GM23338 (cell line): Measurements from ENCODE around the gene SPATA45. TPM values are rescaled to one million over a fixed set of nuclear protein-coding genes. Genes with fewer than 3 reads are reported as not detected.

ENCODE experiments used
- ATAC-seq: fragments of 200-7000 bp; cut with Tn5 transposase; 3 replicates; pipeline ENCODE4 v1.9.1; 2020
- DNase-seq: peaks from one replicate; pipeline ENCODE4 v3.0.0-alpha.2; 2015; ENCODE audit warnings: low spot score
- H2AFZ ChIP-seq: fragments of 200-600 bp; sonication (generic); 2 replicates; pipeline ENCODE4 v1.8.0; 2016; ENCODE audit warnings: antibody characterized with exemption, mild to moderate bottlenecking, moderate library complexity
- H3F3A ChIP-seq: fragments of 200-600 bp; sonication (generic); replicated peaks from 2 replicates; pipeline ENCODE4 v1.8.0; 2017; ENCODE audit warnings: antibody characterized with exemption, mixed run types, low read depth
- H3K27ac ChIP-seq: fragments of 200-600 bp; sonication (generic); 2 replicates; pipeline ENCODE4 v1.6.1; 2016; ENCODE audit warnings: low read depth
- H3K27me3 ChIP-seq: fragments of 200-600 bp; sonication (generic); 2 replicates; pipeline ENCODE4 v1.8.0; 2016; ENCODE audit warnings: mild to moderate bottlenecking, mixed run types, moderate library complexity; ENCODE audit not compliant: insufficient read depth
- H3K36me3 ChIP-seq: fragments of 200-600 bp; sonication (generic); 2 replicates; pipeline ENCODE4 v1.8.0; 2016; ENCODE audit warnings: mild to moderate bottlenecking; ENCODE audit not compliant: insufficient read depth
- H3K4me1 ChIP-seq: fragments of 200-600 bp; sonication (generic); 2 replicates; pipeline ENCODE4 v1.8.0; 2016; ENCODE audit warnings: mild to moderate bottlenecking, moderate library complexity; ENCODE audit not compliant: insufficient read depth
- H3K4me2 ChIP-seq: fragments of 200-600 bp; sonication (generic); 2 replicates; pipeline ENCODE4 v1.7.1; 2017; ENCODE audit warnings: mixed run types
- H3K4me3 ChIP-seq: fragments of 200-600 bp; sonication (generic); 2 replicates; pipeline ENCODE4 v1.6.1; 2016; ENCODE audit warnings: mixed run types
- H3K79me2 ChIP-seq: fragments of 200-600 bp; sonication (generic); replicated peaks from 2 replicates; pipeline ENCODE4 v1.8.0; 2017; ENCODE audit warnings: mild to moderate bottlenecking; ENCODE audit not compliant: insufficient read depth
- H3K9me2 ChIP-seq: fragments of 200-600 bp; sonication (generic); 2 replicates; pipeline ENCODE4 v1.8.0; 2017; ENCODE audit not compliant: insufficient read depth
- H4K20me1 ChIP-seq: fragments of 200-600 bp; sonication (generic); replicated peaks from 2 replicates; pipeline ENCODE4 v1.8.0; 2017; ENCODE audit warnings: mild to moderate bottlenecking; ENCODE audit not compliant: insufficient read depth
- H3K27ac Mint-ChIP-seq: 2 replicates; pipeline ENCODE4 v1.8.0; 2020; ENCODE audit warnings: inconsistent platforms, mild to moderate bottlenecking, moderate library complexity, mixed read lengths
- H3K27me3 Mint-ChIP-seq: 3 replicates; pipeline ENCODE4 v1.8.0; 2022; ENCODE audit warnings: low read depth, mild to moderate bottlenecking, moderate library complexity, mixed read lengths, inconsistent platforms; ENCODE audit not compliant: insufficient read depth, poor library complexity
- H3K36me3 Mint-ChIP-seq: 3 replicates; pipeline ENCODE4 v1.8.0; 2021; ENCODE audit warnings: low read depth, mild to moderate bottlenecking, inconsistent platforms, moderate library complexity, mixed read lengths
- H3K4me1 Mint-ChIP-seq: 3 replicates; pipeline ENCODE4 v1.8.0; 2020; ENCODE audit warnings: mild to moderate bottlenecking, inconsistent platforms, mixed read lengths
- H3K4me3 Mint-ChIP-seq: 3 replicates; pipeline ENCODE4 v1.8.0; 2021; ENCODE audit warnings: moderate library complexity, mild to moderate bottlenecking, inconsistent platforms, mixed read lengths
- H3K9me3 Mint-ChIP-seq: 3 replicates; pipeline ENCODE4 v1.8.0; 2020; ENCODE audit warnings: moderate library complexity, mild to moderate bottlenecking, inconsistent platforms, mixed read lengths
- CREB1 ChIP-seq: fragments of 250-450 bp; sonication (Bioruptor Pico); IDR thresholded peaks from 2 replicates; pipeline ENCODE4 v1.5.0; 2020; ENCODE audit warnings: low read depth, mild to moderate bottlenecking, moderate library complexity
- EZH2 ChIP-seq: fragments of 200-600 bp; sonication (generic); IDR thresholded peaks from one replicate; pipeline ENCODE4 v1.8.0; 2017; ENCODE audit warnings: antibody characterized with exemption, mild to moderate bottlenecking, low read depth; ENCODE audit not compliant: unreplicated experiment
- EZH2phosphoT487 ChIP-seq: fragments of 200-600 bp; sonication (generic); IDR thresholded peaks from one replicate; pipeline ENCODE4 v1.8.1; 2018; ENCODE audit warnings: antibody characterized with exemption; ENCODE audit not compliant: unreplicated experiment
- JUNB ChIP-seq: IDR thresholded peaks from one replicate; pipeline ENCODE4 v1.6.1; 2016; ENCODE audit warnings: antibody characterized with exemption; ENCODE audit not compliant: unreplicated experiment
- NANOG ChIP-seq: IDR thresholded peaks from 2 replicates; pipeline ENCODE4 v1.6.1; 2016; ENCODE audit warnings: antibody characterized with exemption, borderline replicate concordance
- POLR2AphosphoS5 ChIP-seq: IDR thresholded peaks from 2 replicates; pipeline ENCODE4 v1.6.1; 2016; ENCODE audit warnings: antibody characterized with exemption, low read depth
- STAT1 ChIP-seq: IDR thresholded peaks from one replicate; pipeline ENCODE4 v1.6.1; 2016; ENCODE audit warnings: antibody characterized with exemption; ENCODE audit not compliant: unreplicated experiment
- ZNF114 ChIP-seq: fragments of 250-450 bp; sonication (Bioruptor Pico); IDR thresholded peaks from 2 replicates; pipeline ENCODE4 v1.5.0; 2020; ENCODE audit warnings: mild to moderate bottlenecking, moderate library complexity
- ZNF331 ChIP-seq: fragments of 250-450 bp; sonication (Bioruptor Pico); IDR thresholded peaks from 2 replicates; pipeline ENCODE4 v1.5.0; 2020; ENCODE audit warnings: low read depth, mild to moderate bottlenecking, moderate library complexity
- polyA plus RNA-seq: library from polyadenylated mRNA; unstranded; fragments of >200 nt; fragmentation: Nextera tagmentation; extraction: Ambion mirVana; gene quantifications from 2 replicates; pipeline ENCODE4 v1.2.1, GENCODE V29; 2016
- total RNA-seq: library from RNA; depleted of rRNA; stranded (reverse); fragments of >200 nt; shearing (Covaris generic); gene quantifications from 2 replicates; pipeline ENCODE4 v1.2.3, GENCODE V29; 2014
- TF ChIP-seq, protein P1 (sequence below): IDR thresholded peaks from 2 replicates; pipeline ENCODE4 v1.6.1; 2016; ENCODE audit warnings: antibody characterized with exemption
- TF ChIP-seq, protein P2 (sequence below): IDR thresholded peaks from one replicate; pipeline ENCODE4 v1.6.1; 2018; ENCODE audit warnings: antibody characterized with exemption; ENCODE audit not compliant: unreplicated experiment
- TF ChIP-seq, protein P3 (sequence below), 2 experiments: fragments of 200-600 bp in 1 of 2; sonication (generic) in 1 of 2; conservative IDR thresholded peaks; 2 replicates each; pipeline versions ENCODE4 v1.5.1 to v1.6.1; 2016 to 2017; ENCODE audit warnings: antibody characterized with exemption in 2 of 2, low read depth in 2 of 2, mild to moderate bottlenecking in 2 of 2, moderate library complexity in 1 of 2
- TF ChIP-seq, protein P4 (sequence below): fragments of 250-450 bp; sonication (Bioruptor Pico); IDR thresholded peaks from 2 replicates; pipeline ENCODE4 v1.5.0; 2020; ENCODE audit warnings: mild to moderate bottlenecking, moderate library complexity

SPATA45 gene
- total and polyA plus RNA-seq, 2 experiments from 2014 or later, result not detected

DNA sequence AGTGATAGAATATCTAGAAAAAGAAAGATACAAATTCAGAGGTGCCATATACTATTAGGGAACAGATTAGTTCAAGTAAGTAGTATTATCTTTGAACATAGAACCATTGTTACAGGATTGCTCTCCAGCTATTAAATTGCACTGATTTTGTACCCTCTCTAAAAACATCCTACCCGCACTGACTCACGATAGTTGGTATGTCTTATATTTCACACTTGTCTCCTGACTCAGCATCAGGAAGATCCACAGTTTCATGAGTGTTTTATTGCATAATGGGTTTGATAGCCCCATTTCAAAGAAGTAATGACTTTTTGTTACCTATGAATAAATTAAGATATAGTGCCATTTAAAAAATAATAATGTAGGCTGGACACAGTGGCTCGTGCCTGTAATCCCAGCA is 49.8 kb downstream of the SPATA45 start:
- Histone ChIP-seq H4K20me1 (no peaks in the 10 kb centered on the region; the same call in 1 of the 2 replicates), H3K36me3 (peaks cover 7% of the 10 kb centered on the region; the same call in 1 of the 2 replicates), H3K4me2 (no peak overlapping the region), H3K27me3 (no peaks in the 10 kb centered on the region), H2AFZ (no peak overlapping the region), H3K27ac (no peak overlapping the region), H3K9me2 (no peaks in the 10 kb centered on the region), H3K4me3 (no peak overlapping the region), H3F3A (0 out of 2 replicates have a peak, but pooled peaks cover 5% of the 10 kb centered on the region), H3K4me1 (peaks cover 13% of the 10 kb centered on the region), H3K79me2 (no peaks in the 10 kb centered on the region)
- peaks cover 14% of the 10 kb centered on the region for H3K9me3 Mint-ChIP-seq
- no peak for DNase-seq
- TF ChIP-seq EZH2, result no peak
- TF ChIP-seq ZNF331 (CRISPR knock-in tag), result no peak
- no peak for TF ChIP-seq CREB1
- TF ChIP-seq ZNF114 (CRISPR knock-in tag), result no peak
- no peak for TF ChIP-seq JUNB
- TF ChIP-seq, protein P1, sequence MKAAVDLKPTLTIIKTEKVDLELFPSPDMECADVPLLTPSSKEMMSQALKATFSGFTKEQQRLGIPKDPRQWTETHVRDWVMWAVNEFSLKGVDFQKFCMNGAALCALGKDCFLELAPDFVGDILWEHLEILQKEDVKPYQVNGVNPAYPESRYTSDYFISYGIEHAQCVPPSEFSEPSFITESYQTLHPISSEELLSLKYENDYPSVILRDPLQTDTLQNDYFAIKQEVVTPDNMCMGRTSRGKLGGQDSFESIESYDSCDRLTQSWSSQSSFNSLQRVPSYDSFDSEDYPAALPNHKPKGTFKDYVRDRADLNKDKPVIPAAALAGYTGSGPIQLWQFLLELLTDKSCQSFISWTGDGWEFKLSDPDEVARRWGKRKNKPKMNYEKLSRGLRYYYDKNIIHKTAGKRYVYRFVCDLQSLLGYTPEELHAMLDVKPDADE, result no peak
- no peak for TF ChIP-seq EZH2phosphoT487
- no peak for TF ChIP-seq POLR2AphosphoS5
- TF ChIP-seq, protein P2, sequence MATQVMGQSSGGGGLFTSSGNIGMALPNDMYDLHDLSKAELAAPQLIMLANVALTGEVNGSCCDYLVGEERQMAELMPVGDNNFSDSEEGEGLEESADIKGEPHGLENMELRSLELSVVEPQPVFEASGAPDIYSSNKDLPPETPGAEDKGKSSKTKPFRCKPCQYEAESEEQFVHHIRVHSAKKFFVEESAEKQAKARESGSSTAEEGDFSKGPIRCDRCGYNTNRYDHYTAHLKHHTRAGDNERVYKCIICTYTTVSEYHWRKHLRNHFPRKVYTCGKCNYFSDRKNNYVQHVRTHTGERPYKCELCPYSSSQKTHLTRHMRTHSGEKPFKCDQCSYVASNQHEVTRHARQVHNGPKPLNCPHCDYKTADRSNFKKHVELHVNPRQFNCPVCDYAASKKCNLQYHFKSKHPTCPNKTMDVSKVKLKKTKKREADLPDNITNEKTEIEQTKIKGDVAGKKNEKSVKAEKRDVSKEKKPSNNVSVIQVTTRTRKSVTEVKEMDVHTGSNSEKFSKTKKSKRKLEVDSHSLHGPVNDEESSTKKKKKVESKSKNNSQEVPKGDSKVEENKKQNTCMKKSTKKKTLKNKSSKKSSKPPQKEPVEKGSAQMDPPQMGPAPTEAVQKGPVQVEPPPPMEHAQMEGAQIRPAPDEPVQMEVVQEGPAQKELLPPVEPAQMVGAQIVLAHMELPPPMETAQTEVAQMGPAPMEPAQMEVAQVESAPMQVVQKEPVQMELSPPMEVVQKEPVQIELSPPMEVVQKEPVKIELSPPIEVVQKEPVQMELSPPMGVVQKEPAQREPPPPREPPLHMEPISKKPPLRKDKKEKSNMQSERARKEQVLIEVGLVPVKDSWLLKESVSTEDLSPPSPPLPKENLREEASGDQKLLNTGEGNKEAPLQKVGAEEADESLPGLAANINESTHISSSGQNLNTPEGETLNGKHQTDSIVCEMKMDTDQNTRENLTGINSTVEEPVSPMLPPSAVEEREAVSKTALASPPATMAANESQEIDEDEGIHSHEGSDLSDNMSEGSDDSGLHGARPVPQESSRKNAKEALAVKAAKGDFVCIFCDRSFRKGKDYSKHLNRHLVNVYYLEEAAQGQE, result no peak
- TF ChIP-seq STAT1, result no peak
- TF ChIP-seq, protein P3, sequence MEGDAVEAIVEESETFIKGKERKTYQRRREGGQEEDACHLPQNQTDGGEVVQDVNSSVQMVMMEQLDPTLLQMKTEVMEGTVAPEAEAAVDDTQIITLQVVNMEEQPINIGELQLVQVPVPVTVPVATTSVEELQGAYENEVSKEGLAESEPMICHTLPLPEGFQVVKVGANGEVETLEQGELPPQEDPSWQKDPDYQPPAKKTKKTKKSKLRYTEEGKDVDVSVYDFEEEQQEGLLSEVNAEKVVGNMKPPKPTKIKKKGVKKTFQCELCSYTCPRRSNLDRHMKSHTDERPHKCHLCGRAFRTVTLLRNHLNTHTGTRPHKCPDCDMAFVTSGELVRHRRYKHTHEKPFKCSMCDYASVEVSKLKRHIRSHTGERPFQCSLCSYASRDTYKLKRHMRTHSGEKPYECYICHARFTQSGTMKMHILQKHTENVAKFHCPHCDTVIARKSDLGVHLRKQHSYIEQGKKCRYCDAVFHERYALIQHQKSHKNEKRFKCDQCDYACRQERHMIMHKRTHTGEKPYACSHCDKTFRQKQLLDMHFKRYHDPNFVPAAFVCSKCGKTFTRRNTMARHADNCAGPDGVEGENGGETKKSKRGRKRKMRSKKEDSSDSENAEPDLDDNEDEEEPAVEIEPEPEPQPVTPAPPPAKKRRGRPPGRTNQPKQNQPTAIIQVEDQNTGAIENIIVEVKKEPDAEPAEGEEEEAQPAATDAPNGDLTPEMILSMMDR (conservative IDR thresholded peaks at IDR 0.05; ENCODE audit: low read depth in 2 of 2), result no peak
- TF ChIP-seq, protein P4, sequence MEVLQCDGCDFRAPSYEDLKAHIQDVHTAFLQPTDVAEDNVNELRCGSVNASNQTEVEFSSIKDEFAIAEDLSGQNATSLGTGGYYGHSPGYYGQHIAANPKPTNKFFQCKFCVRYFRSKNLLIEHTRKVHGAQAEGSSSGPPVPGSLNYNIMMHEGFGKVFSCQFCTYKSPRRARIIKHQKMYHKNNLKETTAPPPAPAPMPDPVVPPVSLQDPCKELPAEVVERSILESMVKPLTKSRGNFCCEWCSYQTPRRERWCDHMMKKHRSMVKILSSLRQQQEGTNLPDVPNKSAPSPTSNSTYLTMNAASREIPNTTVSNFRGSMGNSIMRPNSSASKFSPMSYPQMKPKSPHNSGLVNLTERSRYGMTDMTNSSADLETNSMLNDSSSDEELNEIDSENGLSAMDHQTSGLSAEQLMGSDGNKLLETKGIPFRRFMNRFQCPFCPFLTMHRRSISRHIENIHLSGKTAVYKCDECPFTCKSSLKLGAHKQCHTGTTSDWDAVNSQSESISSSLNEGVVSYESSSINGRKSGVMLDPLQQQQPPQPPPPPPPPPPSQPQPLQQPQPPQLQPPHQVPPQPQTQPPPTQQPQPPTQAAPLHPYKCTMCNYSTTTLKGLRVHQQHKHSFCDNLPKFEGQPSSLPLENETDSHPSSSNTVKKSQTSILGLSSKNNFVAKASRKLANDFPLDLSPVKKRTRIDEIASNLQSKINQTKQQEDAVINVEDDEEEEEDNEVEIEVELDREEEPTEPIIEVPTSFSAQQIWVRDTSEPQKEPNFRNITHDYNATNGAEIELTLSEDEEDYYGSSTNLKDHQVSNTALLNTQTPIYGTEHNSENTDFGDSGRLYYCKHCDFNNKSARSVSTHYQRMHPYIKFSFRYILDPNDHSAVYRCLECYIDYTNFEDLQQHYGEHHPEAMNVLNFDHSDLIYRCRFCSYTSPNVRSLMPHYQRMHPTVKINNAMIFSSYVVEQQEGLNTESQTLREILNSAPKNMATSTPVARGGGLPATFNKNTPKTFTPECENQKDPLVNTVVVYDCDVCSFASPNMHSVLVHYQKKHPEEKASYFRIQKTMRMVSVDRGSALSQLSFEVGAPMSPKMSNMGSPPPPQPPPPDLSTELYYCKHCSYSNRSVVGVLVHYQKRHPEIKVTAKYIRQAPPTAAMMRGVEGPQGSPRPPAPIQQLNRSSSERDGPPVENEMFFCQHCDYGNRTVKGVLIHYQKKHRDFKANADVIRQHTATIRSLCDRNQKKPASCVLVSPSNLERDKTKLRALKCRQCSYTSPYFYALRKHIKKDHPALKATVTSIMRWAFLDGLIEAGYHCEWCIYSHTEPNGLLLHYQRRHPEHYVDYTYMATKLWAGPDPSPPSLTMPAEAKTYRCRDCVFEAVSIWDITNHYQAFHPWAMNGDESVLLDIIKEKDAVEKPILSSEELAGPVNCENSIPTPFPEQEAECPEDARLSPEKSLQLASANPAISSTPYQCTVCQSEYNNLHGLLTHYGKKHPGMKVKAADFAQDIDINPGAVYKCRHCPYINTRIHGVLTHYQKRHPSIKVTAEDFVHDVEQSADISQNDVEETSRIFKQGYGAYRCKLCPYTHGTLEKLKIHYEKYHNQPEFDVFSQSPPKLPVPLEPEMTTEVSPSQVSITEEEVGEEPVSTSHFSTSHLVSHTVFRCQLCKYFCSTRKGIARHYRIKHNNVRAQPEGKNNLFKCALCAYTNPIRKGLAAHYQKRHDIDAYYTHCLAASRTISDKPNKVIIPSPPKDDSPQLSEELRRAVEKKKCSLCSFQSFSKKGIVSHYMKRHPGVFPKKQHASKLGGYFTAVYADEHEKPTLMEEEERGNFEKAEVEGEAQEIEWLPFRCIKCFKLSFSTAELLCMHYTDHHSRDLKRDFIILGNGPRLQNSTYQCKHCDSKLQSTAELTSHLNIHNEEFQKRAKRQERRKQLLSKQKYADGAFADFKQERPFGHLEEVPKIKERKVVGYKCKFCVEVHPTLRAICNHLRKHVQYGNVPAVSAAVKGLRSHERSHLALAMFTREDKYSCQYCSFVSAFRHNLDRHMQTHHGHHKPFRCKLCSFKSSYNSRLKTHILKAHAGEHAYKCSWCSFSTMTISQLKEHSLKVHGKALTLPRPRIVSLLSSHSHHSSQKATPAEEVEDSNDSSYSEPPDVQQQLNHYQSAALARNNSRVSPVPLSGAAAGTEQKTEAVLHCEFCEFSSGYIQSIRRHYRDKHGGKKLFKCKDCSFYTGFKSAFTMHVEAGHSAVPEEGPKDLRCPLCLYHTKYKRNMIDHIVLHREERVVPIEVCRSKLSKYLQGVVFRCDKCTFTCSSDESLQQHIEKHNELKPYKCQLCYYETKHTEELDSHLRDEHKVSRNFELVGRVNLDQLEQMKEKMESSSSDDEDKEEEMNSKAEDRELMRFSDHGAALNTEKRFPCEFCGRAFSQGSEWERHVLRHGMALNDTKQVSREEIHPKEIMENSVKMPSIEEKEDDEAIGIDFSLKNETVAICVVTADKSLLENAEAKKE (CRISPR knock-in tag), result no peak
- no peak for TF ChIP-seq NANOG
- H3K36me3 Mint-ChIP-seq, result peaks cover 42% of the 10 kb centered on the region
- peaks cover 2% of the 10 kb centered on the region for H3K27me3 Mint-ChIP-seq
- no peak overlapping the region for H3K4me3 Mint-ChIP-seq
- ATAC-seq, result no peak
- no peak overlapping the region for H3K27ac Mint-ChIP-seq
- H3K4me1 Mint-ChIP-seq, result peaks cover 12% of the 10 kb centered on the region
